ENCODE results near the gene RBM38. TPM values are rescaled to one million over a fixed set of nuclear protein-coding genes. Genes with fewer than 3 reads are reported as not detected.
A peak's percentile ranks its signal among the peaks of the same experiment; 100 is the strongest.

The RBM38 gene
- total RNA-seq, 4 donors from 2014 or later, result 9.1 to 21.0 (median 13.3) TPM

GRCh38 chr20:57438552-57438951 is 47.4 kb downstream of the RBM38 start:
- H3K4me3 ChIP-seq, result no peak overlapping the region
- peak overlapping the region in 3 of 4 donors; percentile 58 to 90 (median 86) for H3K27ac ChIP-seq
- intact Hi-C loops (cut with DNase I), result no loop called here
- H3K9me3 ChIP-seq, result no peaks in the 10 kb centered on the region
- H3K36me3 ChIP-seq, result no peaks in the 10 kb centered on the region
- TF ChIP-seq CTCF (IDR thresholded peaks at IDR 0.05) (no peak), POLR2A (IDR thresholded peaks at IDR 0.05) (no peak)
- H3K27me3 ChIP-seq, result no peaks in the 10 kb centered on the region
- no peak for DNase-seq
- H3K4me1 ChIP-seq, result peaks cover 8 to 78% (median 42%) of the 10 kb centered on the region in 3 donors
- no CpG with 5 or more reads among the region's 5 CpGs for WGBS, 2 donors

GRCh38 chr20:57439432-57439831 is 48.2 kb downstream of the RBM38 start:
- no peak for TF ChIP-seq POLR2A (IDR thresholded peaks at IDR 0.05)
- TF ChIP-seq CTCF (IDR thresholded peaks at IDR 0.05), result no peak
- intact Hi-C loops (cut with DNase I), result no loop called here
- DNase-seq, result no peak
- no peak overlapping the region for H3K4me3 ChIP-seq
- H3K27ac ChIP-seq, result peak overlapping the region in 3 of 4 donors; percentile 73 to 90 (median 86)
- H3K9me3 ChIP-seq, result no peaks in the 10 kb centered on the region
- no peaks in the 10 kb centered on the region for H3K36me3 ChIP-seq
- H3K4me1 ChIP-seq, result peaks cover 8 to 71% (median 38%) of the 10 kb centered on the region in 3 donors
- 72% methylated on average over 2 of the region's 6 CpGs; no CpG with 5 or more reads in 1 of the 2 donors for WGBS, 2 donors
- H3K27me3 ChIP-seq, result no peaks in the 10 kb centered on the region

GRCh38 chr20:57439993-57440392 is 48.8 kb downstream of the RBM38 start:
- H3K36me3 ChIP-seq, result no peaks in the 10 kb centered on the region
- peaks cover 8 to 67% (median 36%) of the 10 kb centered on the region in 3 donors for H3K4me1 ChIP-seq
- DNase-seq, result no peak
- H3K9me3 ChIP-seq, result no peaks in the 10 kb centered on the region
- H3K4me3 ChIP-seq, result no peak overlapping the region
- 91 to 93% methylated on average over 7 of the region's 7 CpGs for WGBS, 2 donors
- TF ChIP-seq POLR2A (IDR thresholded peaks at IDR 0.05) (no peak), CTCF (IDR thresholded peaks at IDR 0.05) (no peak)
- no peaks in the 10 kb centered on the region for H3K27me3 ChIP-seq
- peak overlapping the region; percentile 28 to 90 (median 80) for H3K27ac ChIP-seq
- intact Hi-C loops (cut with DNase I), result no loop called here

GRCh38 chr20:57440678-57441509 is 49.7 kb downstream of the RBM38 start:
- intact Hi-C loops (cut with DNase I), result no loop called here
- Histone ChIP-seq H3K9me3 (no peaks in the 10 kb centered on the region), H3K4me1 (peaks cover 8 to 58% (median 27%) of the 10 kb centered on the region in 3 donors), H3K27ac (peak overlapping the region; percentile 73 to 90 (median 80)), H3K4me3 (no peak overlapping the region), H3K36me3 (no peaks in the 10 kb centered on the region), H3K27me3 (peaks cover 0 to 5% (median 0%) of the 10 kb centered on the region in 4 donors)
- no peak for DNase-seq
- TF ChIP-seq POLR2A (IDR thresholded peaks at IDR 0.05) (peak in 1 of 4 donors; percentile 49), CTCF (IDR thresholded peaks at IDR 0.05) (no peak)
- WGBS, 2 donors, result 20 to 26% methylated on average over 10 to 12 of the region's 33 CpGs

- peaks cover 0 to 5% (median 0%) of the 10 kb centered on the region in 4 donors for H3K27me3 ChIP-seq
- H3K4me3 ChIP-seq, result no peak overlapping the region
- TF ChIP-seq POLR2A (IDR thresholded peaks at IDR 0.05) (no peak), CTCF (IDR thresholded peaks at IDR 0.05) (no peak)
- intact Hi-C loops (cut with DNase I), result no loop called here
- H3K4me1 ChIP-seq, result peaks cover 8 to 54% (median 25%) of the 10 kb centered on the region in 3 donors
- no peak for DNase-seq
- H3K27ac ChIP-seq, result peak overlapping the region; percentile 73 to 90 (median 80)
- no peaks in the 10 kb centered on the region for H3K36me3 ChIP-seq
- no peaks in the 10 kb centered on the region for H3K9me3 ChIP-seq
- WGBS, 2 donors, result 75% methylated on average over 11 to 12 of the region's 16 CpGs
These were observed 50.4 kb downstream of the RBM38 start for GRCh38 chr20:57441510-57442154.

All from esophagus squamous epithelium (tissue), 5 donors.